MM.1S (cell line): ENCODE data around the gene KBTBD3.

ENCODE experiments used
- DNase-seq: peaks from one replicate; pipeline ENCODE4 v3.0.0-alpha.2; 2015
- H2AFZ ChIP-seq: fragments of 300-600 bp; sonication (generic); 2 replicates; pipeline ENCODE4 v1.6.0; 2016; ENCODE audit warnings: antibody characterized with exemption, low read length
- H3F3A ChIP-seq: fragments of 300-600 bp; sonication (generic); 2 replicates; pipeline ENCODE4 v1.6.1; 2016; ENCODE audit warnings: mild to moderate bottlenecking, antibody characterized with exemption, low read length, moderate library complexity, mixed read lengths; ENCODE audit not compliant: insufficient read depth
- H3K27ac ChIP-seq: fragments of 300-600 bp; sonication (generic); 2 replicates; pipeline ENCODE4 v1.5.1; 2016; ENCODE audit warnings: mild to moderate bottlenecking, low read length
- H3K27me3 ChIP-seq: fragments of 300-600 bp; sonication (generic); replicated peaks from 2 replicates; pipeline ENCODE4 v1.6.0; 2016; ENCODE audit warnings: low read length; ENCODE audit not compliant: insufficient read depth
- H3K36me3 ChIP-seq: fragments of 300-600 bp; sonication (generic); replicated peaks from 2 replicates; pipeline ENCODE4 v1.6.1; 2016; ENCODE audit warnings: mild to moderate bottlenecking, low read length, mixed read lengths; ENCODE audit not compliant: insufficient read depth
- H3K4me1 ChIP-seq: fragments of 300-600 bp; sonication (generic); 2 replicates; pipeline ENCODE4 v1.6.1; 2016; ENCODE audit warnings: low read length, mixed read lengths
- H3K4me2 ChIP-seq: fragments of 300-600 bp; sonication (generic); 2 replicates; pipeline ENCODE4 v1.6.0; 2016; ENCODE audit warnings: low read depth, low read length
- H3K4me3 ChIP-seq: fragments of 300-600 bp; sonication (generic); 2 replicates; pipeline ENCODE4 v1.5.1; 2016; ENCODE audit warnings: low read length, mixed read lengths
- H3K79me2 ChIP-seq: fragments of 300-600 bp; sonication (generic); 2 replicates; pipeline ENCODE4 v1.6.1; 2016; ENCODE audit warnings: mixed run types, low read length, mixed read lengths
- H3K9ac ChIP-seq: fragments of 300-600 bp; sonication (generic); 2 replicates; pipeline ENCODE4 v1.6.1; 2016; ENCODE audit warnings: low read length, mixed read lengths
- H3K9me2 ChIP-seq: fragments of 300-600 bp; sonication (generic); replicated peaks from 2 replicates; pipeline ENCODE4 v1.6.1; 2016; ENCODE audit warnings: mild to moderate bottlenecking, low read length, mixed read lengths; ENCODE audit not compliant: insufficient read depth
- H3K9me3 ChIP-seq: fragments of 300-600 bp; sonication (generic); replicated peaks from 2 replicates; pipeline ENCODE4 v1.6.1; 2016; ENCODE audit warnings: mild to moderate bottlenecking, low read length, mixed read lengths; ENCODE audit not compliant: insufficient read depth
- H4K20me1 ChIP-seq: fragments of 300-600 bp; sonication (generic); 2 replicates; pipeline ENCODE4 v1.6.1; 2016; ENCODE audit warnings: mild to moderate bottlenecking, low read length, moderate library complexity, mixed read lengths; ENCODE audit not compliant: insufficient read depth
- CTCF ChIP-seq: fragments of 300-600 bp; sonication (generic); IDR thresholded peaks from 2 replicates; pipeline ENCODE4 v1.5.1; 2016; ENCODE audit warnings: antibody characterized with exemption, low read length, mixed read lengths
- EZH2 ChIP-seq: fragments of 300-600 bp; sonication (generic); optimal IDR thresholded peaks from 2 replicates; pipeline ENCODE3; 2017; ENCODE audit warnings: low read depth, mild to moderate bottlenecking, antibody characterized with exemption, low read length, mixed read lengths
- EZH2phosphoT487 ChIP-seq: fragments of 300-600 bp; sonication (generic); IDR thresholded peaks from 2 replicates; pipeline ENCODE4 v1.6.1; 2018; ENCODE audit warnings: antibody characterized with exemption, low read length

Gene KBTBD3

GRCh38 chr11:106082096-106082495 lies 4.9 kb upstream of the KBTBD3 start:
- peaks cover 14% of the 10 kb centered on the region; the same call in 1 of the 2 replicates for H3K4me1 ChIP-seq
- no peak for DNase-seq
- H3K9me3 ChIP-seq, result no peaks in the 10 kb centered on the region
- H2AFZ ChIP-seq, result no peak overlapping the region
- H3K4me2 ChIP-seq, result no peak overlapping the region
- no peaks in the 10 kb centered on the region; the same call in 1 of the 2 replicates for H4K20me1 ChIP-seq
- H3K9me2 ChIP-seq, result no peaks in the 10 kb centered on the region
- H3K27ac ChIP-seq, result no peak overlapping the region
- 0 out of 2 replicates have a peak, but pooled peaks cover 3% of the 10 kb centered on the region for H3F3A ChIP-seq
- TF ChIP-seq EZH2 (no peak), CTCF (no peak), EZH2phosphoT487 (no peak)
- peaks cover 86% of the 10 kb centered on the region for H3K79me2 ChIP-seq
- peaks cover 15% of the 10 kb centered on the region for H3K36me3 ChIP-seq
- H3K4me3 ChIP-seq, result no peak overlapping the region
- no peak overlapping the region for H3K9ac ChIP-seq
- no peaks in the 10 kb centered on the region for H3K27me3 ChIP-seq

GRCh38 chr11:106077609-106078455 lies 685 bp upstream of the KBTBD3 start, which contains the start of gene AASDHPPT:
Gene AASDHPPT, plus strand, starts transcription at chr11:106077662. Its CDS starts 49 bp downstream, at chr11:106077711.
- peaks cover 14% of the 10 kb centered on the region for H3K36me3 ChIP-seq
- H4K20me1 ChIP-seq, result no peaks in the 10 kb centered on the region
- peaks cover 14% of the 10 kb centered on the region for H3K4me1 ChIP-seq
- TF ChIP-seq EZH2phosphoT487, result no peak
- TF ChIP-seq CTCF, result peak; percentile 13; the same call in 1 of the 2 replicates
- no peak for DNase-seq
- peak within 1 kb of the TSS; percentile 96 for H3K9ac ChIP-seq
- H3K4me3 ChIP-seq, result peak within 1 kb of the TSS; percentile 96
- H3K27ac ChIP-seq, result peak within 1 kb of the TSS; percentile 81
- no peaks in the 10 kb centered on the region for H3K9me2 ChIP-seq
- H3F3A ChIP-seq, result 0 out of 2 replicates have a peak, but pooled peaks cover 5% of the 10 kb centered on the region
- H3K79me2 ChIP-seq, result peaks cover 50% of the 10 kb centered on the region
- no peaks in the 10 kb centered on the region for H3K9me3 ChIP-seq
- peak within 1 kb of the TSS; percentile 87 for H2AFZ ChIP-seq
- no peaks in the 10 kb centered on the region for H3K27me3 ChIP-seq
- H3K4me2 ChIP-seq, result peak within 1 kb of the TSS; percentile 74

GRCh38 chr11:106076171-106076918 lies 802 bp downstream of the KBTBD3 start:
- peak overlapping the region; percentile 84 for H3K4me3 ChIP-seq
- peak overlapping the region; percentile 74 for H3K4me2 ChIP-seq
- H3K27me3 ChIP-seq, result no peaks in the 10 kb centered on the region
- no peaks in the 10 kb centered on the region for H3K9me2 ChIP-seq
- 0 out of 2 replicates have a peak, but pooled peaks cover 5% of the 10 kb centered on the region for H3F3A ChIP-seq
- no peak for DNase-seq
- no peaks in the 10 kb centered on the region for H3K9me3 ChIP-seq
- peak overlapping the region; percentile 72 for H3K9ac ChIP-seq
- H3K79me2 ChIP-seq, result peaks cover 38% of the 10 kb centered on the region
- peaks cover 10% of the 10 kb centered on the region for H3K36me3 ChIP-seq
- TF ChIP-seq EZH2, result no peak
- H2AFZ ChIP-seq, result peak overlapping the region; percentile 80
- peaks cover 11% of the 10 kb centered on the region for H3K4me1 ChIP-seq
- H3K27ac ChIP-seq, result peak overlapping the region; percentile 80
- no peaks in the 10 kb centered on the region for H4K20me1 ChIP-seq
